ENCODE measurements around the gene PMEPA1.

PMEPA1 gene

DNA sequence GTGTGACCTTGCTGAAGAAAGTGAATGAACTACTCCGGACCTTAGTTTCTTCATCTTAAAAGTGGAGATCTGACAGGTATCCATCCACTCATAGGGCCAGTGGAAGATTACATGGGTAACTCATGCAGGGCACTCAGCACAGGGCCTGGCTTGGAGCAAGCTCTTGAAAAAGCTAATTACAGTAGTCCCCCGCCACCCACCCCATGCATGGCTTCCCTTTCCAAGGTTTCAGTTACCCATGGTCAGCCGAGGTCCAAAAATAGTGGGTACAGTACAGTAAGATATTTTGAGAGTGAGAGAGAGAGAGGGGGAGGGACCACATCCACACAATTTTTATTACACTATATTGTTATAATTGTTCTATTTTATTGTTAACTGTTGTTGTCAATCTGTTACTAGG, 7.1 kb upstream of the PMEPA1 start:
- H2AFZ ChIP-seq (ENCODE audit: low read depth, low read length): no peak overlapping the region
- no peak overlapping the region for H3K4me2 ChIP-seq (ENCODE audit: low read length)
- H3K36me3 ChIP-seq (replicated peaks; ENCODE audit: low read depth, low read length): no peaks in the 10 kb centered on the region
- no peak overlapping the region for H3K9ac ChIP-seq (ENCODE audit: low read length)
- H3K9me3 ChIP-seq (ENCODE audit: insufficient read depth, low read length): no peaks in the 10 kb centered on the region
- H4K20me1 ChIP-seq (ENCODE audit: insufficient read depth, low read length): peaks cover 3% of the 10 kb centered on the region; the same call in 1 of the 2 replicates
- TF ChIP-seq, protein P1, sequence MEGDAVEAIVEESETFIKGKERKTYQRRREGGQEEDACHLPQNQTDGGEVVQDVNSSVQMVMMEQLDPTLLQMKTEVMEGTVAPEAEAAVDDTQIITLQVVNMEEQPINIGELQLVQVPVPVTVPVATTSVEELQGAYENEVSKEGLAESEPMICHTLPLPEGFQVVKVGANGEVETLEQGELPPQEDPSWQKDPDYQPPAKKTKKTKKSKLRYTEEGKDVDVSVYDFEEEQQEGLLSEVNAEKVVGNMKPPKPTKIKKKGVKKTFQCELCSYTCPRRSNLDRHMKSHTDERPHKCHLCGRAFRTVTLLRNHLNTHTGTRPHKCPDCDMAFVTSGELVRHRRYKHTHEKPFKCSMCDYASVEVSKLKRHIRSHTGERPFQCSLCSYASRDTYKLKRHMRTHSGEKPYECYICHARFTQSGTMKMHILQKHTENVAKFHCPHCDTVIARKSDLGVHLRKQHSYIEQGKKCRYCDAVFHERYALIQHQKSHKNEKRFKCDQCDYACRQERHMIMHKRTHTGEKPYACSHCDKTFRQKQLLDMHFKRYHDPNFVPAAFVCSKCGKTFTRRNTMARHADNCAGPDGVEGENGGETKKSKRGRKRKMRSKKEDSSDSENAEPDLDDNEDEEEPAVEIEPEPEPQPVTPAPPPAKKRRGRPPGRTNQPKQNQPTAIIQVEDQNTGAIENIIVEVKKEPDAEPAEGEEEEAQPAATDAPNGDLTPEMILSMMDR (IDR thresholded peaks at IDR 0.05; ENCODE audit: low read depth, low read length): no peak
- TF ChIP-seq EZH2phosphoT487 (IDR thresholded peaks at IDR 0.05; ENCODE audit: low read depth): no peak
- no peak overlapping the region for H3K4me3 ChIP-seq (ENCODE audit: low read length)
- H3K27me3 ChIP-seq (ENCODE audit: low read depth, low read length): peaks cover 47% of the 10 kb centered on the region
- H3K4me1 ChIP-seq (ENCODE audit: low read length): no peaks in the 10 kb centered on the region
- no peaks in the 10 kb centered on the region for H3K79me2 ChIP-seq (ENCODE audit: low read length)
- H3K27ac ChIP-seq (ENCODE audit: low read length): no peak overlapping the region

DNA sequence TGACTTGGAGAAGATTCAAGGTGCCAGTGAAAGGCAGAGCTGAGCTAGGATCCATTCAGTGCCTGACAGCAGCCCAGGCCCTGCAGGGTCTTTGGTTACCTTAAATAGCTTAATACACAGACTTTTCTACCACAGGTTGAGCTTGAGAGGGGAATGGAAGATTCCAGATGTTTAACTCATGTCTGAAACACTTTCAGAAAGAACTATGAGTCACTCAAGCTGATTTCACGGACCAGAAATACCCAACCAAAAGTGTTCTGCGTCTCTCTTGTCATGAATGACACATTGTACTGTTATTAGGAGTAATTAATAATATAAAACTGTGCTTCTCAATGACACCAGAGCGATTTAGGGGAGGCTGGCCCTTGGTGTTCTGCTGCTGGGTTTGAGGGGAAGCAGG, 6.4 kb upstream of the PMEPA1 start:
- Histone ChIP-seq H4K20me1 (ENCODE audit: insufficient read depth, low read length) (peaks cover 3% of the 10 kb centered on the region; the same call in 1 of the 2 replicates), H3K9me3 (ENCODE audit: insufficient read depth, low read length) (no peaks in the 10 kb centered on the region), H3K4me1 (ENCODE audit: low read length) (no peaks in the 10 kb centered on the region), H3K79me2 (ENCODE audit: low read length) (no peaks in the 10 kb centered on the region), H3K4me3 (ENCODE audit: low read length) (no peak overlapping the region), H3K27me3 (ENCODE audit: low read depth, low read length) (peaks cover 47% of the 10 kb centered on the region), H2AFZ (ENCODE audit: low read depth, low read length) (no peak overlapping the region), H3K9ac (ENCODE audit: low read length) (no peak overlapping the region), H3K36me3 (replicated peaks; ENCODE audit: low read depth, low read length) (no peaks in the 10 kb centered on the region), H3K27ac (ENCODE audit: low read length) (no peak overlapping the region), H3K4me2 (ENCODE audit: low read length) (no peak overlapping the region)
- TF ChIP-seq EZH2phosphoT487 (IDR thresholded peaks at IDR 0.05; ENCODE audit: low read depth): no peak
- TF ChIP-seq, protein P1 (IDR thresholded peaks at IDR 0.05; ENCODE audit: low read depth, low read length): no peak

DNA sequence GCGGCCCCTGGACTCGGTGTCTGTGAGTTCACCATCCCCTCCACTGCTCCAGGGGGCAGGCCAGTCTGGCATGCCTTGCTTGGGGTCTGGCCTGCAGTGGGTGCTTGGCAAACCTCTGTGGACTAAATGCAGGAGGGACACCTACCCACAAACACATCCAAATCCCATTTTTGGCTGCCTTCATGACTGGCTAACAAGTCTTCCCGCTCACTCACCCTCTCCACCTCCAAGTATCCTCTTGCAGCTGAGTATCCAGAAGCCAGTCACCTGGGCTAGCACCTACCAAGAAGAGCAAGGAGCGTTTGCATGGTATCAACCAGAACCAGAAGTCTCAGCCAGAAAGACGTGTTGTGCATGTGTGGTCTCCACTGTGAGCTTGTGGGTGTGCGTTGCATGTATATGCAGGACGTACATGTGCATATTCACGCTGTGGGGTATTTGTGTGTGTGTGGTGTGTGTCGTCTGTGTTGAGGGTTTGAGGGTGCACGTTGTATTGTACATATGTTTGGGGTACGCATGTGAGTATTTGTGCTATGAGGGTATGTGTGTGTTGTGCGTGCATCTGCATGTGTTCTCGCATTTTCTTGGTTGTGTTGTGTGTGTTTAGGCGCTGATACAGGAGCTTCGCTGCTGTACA, 5.6 kb upstream of the PMEPA1 start:
- H3K27ac ChIP-seq (ENCODE audit: low read length): no peak overlapping the region
- TF ChIP-seq, protein P1 (IDR thresholded peaks at IDR 0.05; ENCODE audit: low read depth, low read length): no peak
- no peak for TF ChIP-seq EZH2phosphoT487 (IDR thresholded peaks at IDR 0.05; ENCODE audit: low read depth)

DNA sequence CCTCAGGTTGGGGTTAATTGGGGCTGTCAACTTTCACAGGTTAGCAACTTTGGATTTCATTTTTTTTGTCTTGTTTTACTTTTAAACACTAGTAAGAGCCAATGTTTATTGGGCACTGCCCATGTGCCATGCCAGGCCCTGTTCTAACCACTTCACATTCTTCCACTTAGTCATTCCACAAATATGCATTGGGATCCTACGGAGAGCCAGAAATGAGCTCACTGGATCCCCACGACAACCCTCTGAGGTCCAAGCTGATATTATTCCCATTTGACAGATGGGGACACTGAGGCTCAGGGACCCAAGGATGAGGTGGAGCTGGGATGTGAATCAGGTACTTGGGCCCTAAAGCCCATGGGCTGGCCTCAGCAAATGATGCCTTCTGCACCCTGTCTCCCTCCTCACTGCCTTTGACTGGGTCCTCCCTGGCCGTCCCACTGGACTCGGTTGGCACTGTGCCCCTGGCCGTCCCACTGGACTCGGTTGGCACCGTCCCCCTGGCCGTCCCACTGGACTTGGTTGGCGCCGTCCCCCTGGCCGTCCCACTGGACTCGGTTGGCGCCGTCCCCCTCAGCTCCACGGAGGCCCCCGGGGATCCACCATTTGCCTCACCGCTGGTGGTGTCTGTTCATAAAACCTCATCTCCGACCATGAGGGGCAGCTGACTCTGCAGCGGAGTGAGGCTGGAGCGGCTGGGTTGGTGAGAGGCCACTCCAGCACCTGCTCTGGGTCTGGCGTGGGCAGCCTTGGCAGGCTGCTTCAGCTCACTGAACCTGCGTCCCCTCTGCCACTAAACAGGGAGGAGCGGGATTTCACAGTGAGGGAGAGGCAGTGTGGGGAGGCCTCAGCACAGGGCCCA, 4.8 kb upstream of the PMEPA1 start:
- Histone ChIP-seq H3K4me2 (ENCODE audit: low read length) (no peak overlapping the region), H3K4me1 (ENCODE audit: low read length) (no peaks in the 10 kb centered on the region), H3K36me3 (replicated peaks; ENCODE audit: low read depth, low read length) (no peaks in the 10 kb centered on the region), H3K9ac (ENCODE audit: low read length) (no peak overlapping the region), H3K27ac (ENCODE audit: low read length) (no peak overlapping the region), H3K27me3 (ENCODE audit: low read depth, low read length) (peaks cover 35% of the 10 kb centered on the region), H4K20me1 (ENCODE audit: insufficient read depth, low read length) (peaks cover 3% of the 10 kb centered on the region; the same call in 1 of the 2 replicates), H3K4me3 (ENCODE audit: low read length) (no peak overlapping the region), H3K9me3 (ENCODE audit: insufficient read depth, low read length) (no peaks in the 10 kb centered on the region), H2AFZ (ENCODE audit: low read depth, low read length) (no peak overlapping the region), H3K79me2 (ENCODE audit: low read length) (no peaks in the 10 kb centered on the region)
- TF ChIP-seq, protein P1 (IDR thresholded peaks at IDR 0.05; ENCODE audit: low read depth, low read length): no peak
- TF ChIP-seq EZH2phosphoT487 (IDR thresholded peaks at IDR 0.05; ENCODE audit: low read depth): no peak

More for the DNA sequence above, 5.6 kb upstream of the PMEPA1 start:
- Histone ChIP-seq H3K4me3 (ENCODE audit: low read length) (no peak overlapping the region), H3K36me3 (replicated peaks; ENCODE audit: low read depth, low read length) (no peaks in the 10 kb centered on the region), H3K4me1 (ENCODE audit: low read length) (no peaks in the 10 kb centered on the region), H3K9ac (ENCODE audit: low read length) (no peak overlapping the region), H3K27me3 (ENCODE audit: low read depth, low read length) (peaks cover 39% of the 10 kb centered on the region), H3K4me2 (ENCODE audit: low read length) (no peak overlapping the region), H3K79me2 (ENCODE audit: low read length) (no peaks in the 10 kb centered on the region), H4K20me1 (ENCODE audit: insufficient read depth, low read length) (peaks cover 3% of the 10 kb centered on the region; the same call in 1 of the 2 replicates), H2AFZ (ENCODE audit: low read depth, low read length) (no peak overlapping the region), H3K9me3 (ENCODE audit: insufficient read depth, low read length) (no peaks in the 10 kb centered on the region)

Data from OCI-LY3 (cell line).